Loucy (cell line): ENCODE results near the gene TMEM63A.
"Not testable (repeated sequence)": the region's sequence is repeated elsewhere in the genome, so short reads cannot be mapped to it uniquely, and the experiment has no call there.

Experiments
- H2AFZ ChIP-seq: fragments of 200-600 bp; sonication (generic); 2 replicates; pipeline ENCODE4 v1.6.0; 2016; ENCODE audit warnings: antibody characterized with exemption, mild to moderate bottlenecking, low read length, moderate library complexity
- H3F3A ChIP-seq: fragments of 200-600 bp; 2 replicates; pipeline ENCODE4 v1.6.0; 2016; ENCODE audit warnings: antibody characterized with exemption, low read depth, mild to moderate bottlenecking
- H3K27me3 ChIP-seq: fragments of 200-600 bp; sonication (generic); 2 replicates; pipeline ENCODE4 v1.6.1; 2014; ENCODE audit warnings: low read length, mild to moderate bottlenecking; ENCODE audit not compliant: insufficient read depth, poor library complexity, severe bottlenecking
- H3K36me3 ChIP-seq: fragments of 200-600 bp; sonication (generic); 2 replicates; pipeline ENCODE4 v1.6.1; 2016; ENCODE audit warnings: low read length; ENCODE audit not compliant: insufficient read depth
- H3K4me1 ChIP-seq: fragments of 200-600 bp; sonication (generic); 2 replicates; pipeline ENCODE4 v1.5.1; 2014; ENCODE audit warnings: low read length, mild to moderate bottlenecking; ENCODE audit not compliant: insufficient read depth, poor library complexity, severe bottlenecking
- H3K4me2 ChIP-seq: fragments of 200-600 bp; sonication (generic); 2 replicates; pipeline ENCODE4 v1.6.0; 2014; ENCODE audit warnings: antibody characterized with exemption, low read length, low read depth, mild to moderate bottlenecking; ENCODE audit not compliant: poor library complexity, severe bottlenecking
- H3K4me3 ChIP-seq: fragments of 200-600 bp; sonication (generic); 2 replicates; pipeline ENCODE4 v1.5.1; 2014; ENCODE audit warnings: low read length, mild to moderate bottlenecking, mixed read lengths; ENCODE audit not compliant: poor library complexity, severe bottlenecking
- H3K79me2 ChIP-seq: fragments of 200-600 bp; sonication (generic); 2 replicates; pipeline ENCODE4 v1.6.1; 2014; ENCODE audit warnings: low read length; ENCODE audit not compliant: insufficient read depth
- H3K9ac ChIP-seq: fragments of 200-600 bp; sonication (generic); 2 replicates; pipeline ENCODE4 v1.6.0; 2014; ENCODE audit warnings: mild to moderate bottlenecking, low read depth, low read length, moderate library complexity; ENCODE audit not compliant: poor library complexity, severe bottlenecking
- H3K9me2 ChIP-seq: fragments of 200-600 bp; sonication (generic); replicated peaks from 2 replicates; pipeline ENCODE4 v1.6.1; 2016; ENCODE audit warnings: low read depth, low read length, mixed read lengths
- H3K9me3 ChIP-seq: fragments of 200-600 bp; sonication (generic); 2 replicates; pipeline ENCODE4 v1.6.1; 2014; ENCODE audit warnings: mild to moderate bottlenecking, antibody characterized with exemption, low read length, low read depth; ENCODE audit not compliant: insufficient read depth
- H4K20me1 ChIP-seq: fragments of 200-600 bp; sonication (generic); 2 replicates; pipeline ENCODE4 v1.6.0; 2014; ENCODE audit warnings: antibody characterized with exemption, low read length, mild to moderate bottlenecking; ENCODE audit not compliant: insufficient read depth, poor library complexity, severe bottlenecking
- EZH2phosphoT487 ChIP-seq: fragments of 200-600 bp; IDR thresholded peaks from 2 replicates; pipeline ENCODE4 v1.6.1; 2018; ENCODE audit warnings: antibody characterized with exemption, mild to moderate bottlenecking, moderate library complexity, borderline replicate concordance
- TF ChIP-seq, protein P1 (sequence below): fragments of 200-600 bp; sonication (generic); conservative IDR thresholded peaks from 2 replicates; pipeline ENCODE4 v1.5.1; 2014; ENCODE audit warnings: mild to moderate bottlenecking, antibody characterized with exemption, low read length

Gene TMEM63A

DNA sequence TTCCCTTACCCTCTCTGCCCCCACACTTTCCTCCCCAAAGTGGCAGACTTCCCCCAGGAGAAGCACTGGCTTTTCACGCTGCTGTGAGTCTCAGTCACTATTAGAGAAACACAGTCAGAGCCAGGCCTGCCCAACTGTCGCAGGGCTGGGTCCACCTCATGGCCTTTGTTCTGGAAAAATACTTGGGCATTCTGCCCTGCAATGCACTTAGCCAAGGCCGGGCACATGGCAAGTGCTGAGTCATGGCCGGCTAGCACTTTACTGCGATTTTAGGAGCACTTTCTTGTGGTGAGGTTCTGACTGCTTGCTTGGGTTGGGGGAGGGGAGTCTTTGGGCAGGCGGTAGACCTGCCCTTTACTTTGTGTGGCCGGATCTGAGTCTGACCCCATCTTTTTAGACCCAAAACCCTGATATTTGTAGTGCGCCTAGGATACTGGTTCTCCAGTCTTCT is 64.5 kb downstream of the TMEM63A start:
- H3K36me3 ChIP-seq, result no peaks in the 10 kb centered on the region
- H3F3A ChIP-seq, result no peaks in the 10 kb centered on the region
- peak overlapping the region; percentile 22 for H3K4me2 ChIP-seq
- TF ChIP-seq, protein P1, sequence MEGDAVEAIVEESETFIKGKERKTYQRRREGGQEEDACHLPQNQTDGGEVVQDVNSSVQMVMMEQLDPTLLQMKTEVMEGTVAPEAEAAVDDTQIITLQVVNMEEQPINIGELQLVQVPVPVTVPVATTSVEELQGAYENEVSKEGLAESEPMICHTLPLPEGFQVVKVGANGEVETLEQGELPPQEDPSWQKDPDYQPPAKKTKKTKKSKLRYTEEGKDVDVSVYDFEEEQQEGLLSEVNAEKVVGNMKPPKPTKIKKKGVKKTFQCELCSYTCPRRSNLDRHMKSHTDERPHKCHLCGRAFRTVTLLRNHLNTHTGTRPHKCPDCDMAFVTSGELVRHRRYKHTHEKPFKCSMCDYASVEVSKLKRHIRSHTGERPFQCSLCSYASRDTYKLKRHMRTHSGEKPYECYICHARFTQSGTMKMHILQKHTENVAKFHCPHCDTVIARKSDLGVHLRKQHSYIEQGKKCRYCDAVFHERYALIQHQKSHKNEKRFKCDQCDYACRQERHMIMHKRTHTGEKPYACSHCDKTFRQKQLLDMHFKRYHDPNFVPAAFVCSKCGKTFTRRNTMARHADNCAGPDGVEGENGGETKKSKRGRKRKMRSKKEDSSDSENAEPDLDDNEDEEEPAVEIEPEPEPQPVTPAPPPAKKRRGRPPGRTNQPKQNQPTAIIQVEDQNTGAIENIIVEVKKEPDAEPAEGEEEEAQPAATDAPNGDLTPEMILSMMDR, result no peak
- no peak for TF ChIP-seq EZH2phosphoT487
- H3K9me3 ChIP-seq, result no peaks in the 10 kb centered on the region
- no peaks in the 10 kb centered on the region for H4K20me1 ChIP-seq
- peaks cover 11% of the 10 kb centered on the region for H3K4me1 ChIP-seq
- peak overlapping the region; percentile 31 for H3K9ac ChIP-seq
- peak overlapping the region; percentile 74; the same call in 1 of the 2 replicates for H2AFZ ChIP-seq
- no peaks in the 10 kb centered on the region for H3K27me3 ChIP-seq
- H3K79me2 ChIP-seq, result no peaks in the 10 kb centered on the region
- H3K9me2 ChIP-seq, result no peaks in the 10 kb centered on the region
- H3K4me3 ChIP-seq, result no peak overlapping the region

- H3K36me3 ChIP-seq, result no peaks in the 10 kb centered on the region
- TF ChIP-seq EZH2phosphoT487, result no peak
- TF ChIP-seq, protein P1, result no peak
- no peaks in the 10 kb centered on the region for H3F3A ChIP-seq
- H4K20me1 ChIP-seq, result no peaks in the 10 kb centered on the region
- H3K79me2 ChIP-seq, result no peaks in the 10 kb centered on the region
- H3K9ac ChIP-seq, result peak overlapping the region; percentile 31
- peak overlapping the region; percentile 22 for H3K4me2 ChIP-seq
- peaks cover 11% of the 10 kb centered on the region for H3K4me1 ChIP-seq
- no peak overlapping the region for H2AFZ ChIP-seq
- no peak overlapping the region for H3K4me3 ChIP-seq
- no peaks in the 10 kb centered on the region for H3K9me2 ChIP-seq
- no peaks in the 10 kb centered on the region for H3K9me3 ChIP-seq
- H3K27me3 ChIP-seq, result no peaks in the 10 kb centered on the region
Observed at GRCh38 chr1:225816643-225817538, 65.3 kb downstream of the TMEM63A start.

GRCh38 chr1:225815526-225816178 is 66.5 kb downstream of the TMEM63A start:
- Histone ChIP-seq H3K79me2 (no peaks in the 10 kb centered on the region), H4K20me1 (no peaks in the 10 kb centered on the region), H3K9ac (no peak overlapping the region), H3K27me3 (no peaks in the 10 kb centered on the region), H2AFZ (no peak overlapping the region), H3K9me3 (no peaks in the 10 kb centered on the region), H3K4me3 (no peak overlapping the region), H3K36me3 (no peaks in the 10 kb centered on the region), H3K9me2 (no peaks in the 10 kb centered on the region), H3K4me2 (no peak overlapping the region), H3F3A (no peaks in the 10 kb centered on the region), H3K4me1 (peaks cover 11% of the 10 kb centered on the region)
- TF ChIP-seq, protein P1, result no peak
- no peak for TF ChIP-seq EZH2phosphoT487

DNA sequence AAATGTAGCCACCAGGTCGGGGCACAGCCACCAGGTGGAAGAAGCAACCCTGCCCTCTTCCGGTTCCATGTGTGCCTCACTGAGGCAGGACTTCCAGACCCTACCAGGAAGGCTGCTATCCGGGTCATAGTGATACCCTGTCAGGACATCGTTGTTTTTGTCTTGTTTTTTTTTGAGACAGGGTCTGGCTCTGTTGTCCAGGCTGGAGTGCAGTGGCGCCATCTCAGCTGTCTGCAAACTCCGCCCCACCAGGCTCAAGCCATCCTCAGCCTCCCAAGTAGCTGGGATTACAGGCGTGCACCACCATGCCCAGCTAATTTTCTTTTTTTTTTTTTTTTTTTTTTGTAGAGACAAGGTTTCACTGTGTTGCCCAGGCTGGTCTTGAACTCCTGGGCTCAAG is 67.1 kb downstream of the TMEM63A start:
- H3K79me2 ChIP-seq, H3K9me3 ChIP-seq, H3F3A ChIP-seq, H3K36me3 ChIP-seq, H3K4me2 ChIP-seq, H4K20me1 ChIP-seq, H3K9me2 ChIP-seq, H3K9ac ChIP-seq, H3K4me3 ChIP-seq, H3K27me3 ChIP-seq, H2AFZ ChIP-seq: not testable (repeated sequence)
- H3K4me1 ChIP-seq, result peaks cover 11% of the 10 kb centered on the region
